ENCODE results near the gene ILKAP. TPM values are rescaled to one million over a fixed set of nuclear protein-coding genes. Genes with fewer than 3 reads are reported as not detected.

Gene ILKAP
- total RNA-seq, 3 donors from 2014 or later, result 31.4 to 43.9 (median 38.3) TPM

- no peaks in the 10 kb centered on the region for H3K9me3 ChIP-seq
- peaks cover 6% of the 10 kb centered on the region in 2 donors for H3K27me3 ChIP-seq
- H3K4me3 ChIP-seq, result no peak overlapping the region
- DNase-seq (ENCODE audit: low spot score in 2 of 2), result no peak
- TF ChIP-seq POLR2AphosphoS5 (IDR thresholded peaks at IDR 0.05) (no peak), POLR2A (IDR thresholded peaks at IDR 0.05) (no peak), CTCF (IDR thresholded peaks at IDR 0.05) (no peak)
- intact Hi-C loops (cut with DNase I; ENCODE audit: low total_unique reads), result no loop called here
- H3K4me1 ChIP-seq, result peaks cover 6 to 9% of the 10 kb centered on the region in 2 donors
- H3K27ac ChIP-seq, result peak overlapping the region in 1 of 2 donors; percentile 29
- no peaks in the 10 kb centered on the region for H3K36me3 ChIP-seq
Observed at GRCh38 chr2:238242731-238243495, 39.4 kb upstream of the ILKAP start.

GRCh38 chr2:238241970-238242369, 38.5 kb upstream of the ILKAP start:
- Histone ChIP-seq H3K4me3 (no peak overlapping the region), H3K27ac (no peak overlapping the region), H3K36me3 (no peaks in the 10 kb centered on the region), H3K4me1 (peaks cover 6 to 9% of the 10 kb centered on the region in 2 donors), H3K27me3 (peaks cover 6 to 8% of the 10 kb centered on the region in 2 donors), H3K9me3 (no peaks in the 10 kb centered on the region)
- TF ChIP-seq POLR2AphosphoS5 (IDR thresholded peaks at IDR 0.05) (no peak), CTCF (IDR thresholded peaks at IDR 0.05) (no peak), POLR2A (IDR thresholded peaks at IDR 0.05) (no peak)
- intact Hi-C loops (cut with DNase I; ENCODE audit: low total_unique reads), result no loop called here
- DNase-seq (ENCODE audit: low spot score in 2 of 2), result no peak

- Histone ChIP-seq H3K27ac (no peak overlapping the region), H3K9me3 (no peaks in the 10 kb centered on the region), H3K27me3 (peaks cover 6 to 8% of the 10 kb centered on the region in 2 donors), H3K4me1 (peaks cover 6 to 9% of the 10 kb centered on the region in 2 donors), H3K4me3 (peak overlapping the region in 2 of 3 donors; percentile 68 to 92), H3K36me3 (no peaks in the 10 kb centered on the region)
- intact Hi-C loops (cut with DNase I; ENCODE audit: low total_unique reads), result no loop called here
- DNase-seq (ENCODE audit: low spot score in 2 of 2), result peak; percentile 53 to 76
- TF ChIP-seq POLR2A (IDR thresholded peaks at IDR 0.05), result no peak
- TF ChIP-seq CTCF (IDR thresholded peaks at IDR 0.05), result no peak
- no peak for TF ChIP-seq POLR2AphosphoS5 (IDR thresholded peaks at IDR 0.05)
Observed at GRCh38 chr2:238240757-238241711, 37.5 kb upstream of the ILKAP start.

GRCh38 chr2:238239863-238240756, 36.6 kb upstream of the ILKAP start, which contains the start of gene HES6:
TSS of gene HES6 (minus strand) at chr2:238240038. CDS start at chr2:238239905, 133 bp downstream.
- TF ChIP-seq POLR2A (IDR thresholded peaks at IDR 0.05), result no peak
- peak in 1 of 3 donors; percentile 10 for TF ChIP-seq CTCF (IDR thresholded peaks at IDR 0.05)
- peak in 1 of 3 donors; percentile 34 for TF ChIP-seq POLR2AphosphoS5 (IDR thresholded peaks at IDR 0.05)
- no peaks in the 10 kb centered on the region for H3K36me3 ChIP-seq
- no peaks in the 10 kb centered on the region for H3K9me3 ChIP-seq
- peak within 1 kb of the TSS; percentile 50 to 92 (median 68) for H3K4me3 ChIP-seq
- intact Hi-C loops (cut with DNase I; ENCODE audit: low total_unique reads), result no loop called here
- peaks cover 6 to 8% of the 10 kb centered on the region in 2 donors for H3K27me3 ChIP-seq
- H3K4me1 ChIP-seq, result peaks cover 6 to 9% of the 10 kb centered on the region in 2 donors
- DNase-seq (ENCODE audit: low spot score in 2 of 2), result peak; percentile 83 to 84
- H3K27ac ChIP-seq, result peak within 1 kb of the TSS in 1 of 2 donors; percentile 9
